ENCODE data around the gene PLXNA4. TPM values are rescaled to one million over a fixed set of nuclear protein-coding genes. Genes with fewer than 3 reads are reported as not detected.

Gene PLXNA4
- total and polyA plus RNA-seq, 4 donors: 0.04 to 1.1 (median 0.41) TPM

- Histone ChIP-seq H3K4me1 (ENCODE audit: control insufficient read depth in 4 of 4, insufficient read depth in 4 of 4, low read length in 3 of 4) (peaks cover 0 to 34% (median 17%) of the 10 kb centered on the region in 4 donors), H3K36me3 (ENCODE audit: control insufficient read depth in 4 of 4, insufficient read depth in 3 of 4, low read depth in 1 of 4, low read length in 3 of 4) (no peaks in the 10 kb centered on the region), H3K27ac (ENCODE audit: low read depth in 1 of 2, low read length in 2 of 2) (no peak overlapping the region), H3K27me3 (ENCODE audit: control insufficient read depth in 4 of 4, insufficient read depth in 4 of 4, low read length in 3 of 4) (no peaks in the 10 kb centered on the region), H3K9me3 (ENCODE audit: control insufficient read depth in 4 of 4, low read length in 3 of 4) (no peaks in the 10 kb centered on the region), H3K9ac (ENCODE audit: low read depth in 1 of 2, low read length in 2 of 2) (no peak overlapping the region), H3K4me3 (ENCODE audit: low read depth in 1 of 3, low read length in 3 of 3) (no peak overlapping the region)
- WGBS: 90% methylated on average over 8 of the region's 8 CpGs
- TF ChIP-seq FOXA2 (IDR thresholded peaks at IDR 0.05) (no peak), JUND (IDR thresholded peaks at IDR 0.05) (no peak), HNF4G (IDR thresholded peaks at IDR 0.05) (no peak), EGR1 (IDR thresholded peaks at IDR 0.05; ENCODE audit: low read depth in 2 of 2) (no peak), REST (IDR thresholded peaks at IDR 0.05) (no peak), ATF3 (IDR thresholded peaks at IDR 0.05) (no peak), HNF4A (conservative IDR thresholded peaks at IDR 0.05) (no peak), RAD21 (IDR thresholded peaks at IDR 0.05) (no peak), MAX (IDR thresholded peaks at IDR 0.05) (no peak), YY1 (IDR thresholded peaks at IDR 0.05) (no peak), FOXA1 (IDR thresholded peaks at IDR 0.05) (no peak), SP1 (IDR thresholded peaks at IDR 0.05) (no peak), GABPA (IDR thresholded peaks at IDR 0.05 in 1 of 2, conservative IDR thresholded peaks at IDR 0.05 in 1 of 2) (no peak)
- TF ChIP-seq, protein P1, sequence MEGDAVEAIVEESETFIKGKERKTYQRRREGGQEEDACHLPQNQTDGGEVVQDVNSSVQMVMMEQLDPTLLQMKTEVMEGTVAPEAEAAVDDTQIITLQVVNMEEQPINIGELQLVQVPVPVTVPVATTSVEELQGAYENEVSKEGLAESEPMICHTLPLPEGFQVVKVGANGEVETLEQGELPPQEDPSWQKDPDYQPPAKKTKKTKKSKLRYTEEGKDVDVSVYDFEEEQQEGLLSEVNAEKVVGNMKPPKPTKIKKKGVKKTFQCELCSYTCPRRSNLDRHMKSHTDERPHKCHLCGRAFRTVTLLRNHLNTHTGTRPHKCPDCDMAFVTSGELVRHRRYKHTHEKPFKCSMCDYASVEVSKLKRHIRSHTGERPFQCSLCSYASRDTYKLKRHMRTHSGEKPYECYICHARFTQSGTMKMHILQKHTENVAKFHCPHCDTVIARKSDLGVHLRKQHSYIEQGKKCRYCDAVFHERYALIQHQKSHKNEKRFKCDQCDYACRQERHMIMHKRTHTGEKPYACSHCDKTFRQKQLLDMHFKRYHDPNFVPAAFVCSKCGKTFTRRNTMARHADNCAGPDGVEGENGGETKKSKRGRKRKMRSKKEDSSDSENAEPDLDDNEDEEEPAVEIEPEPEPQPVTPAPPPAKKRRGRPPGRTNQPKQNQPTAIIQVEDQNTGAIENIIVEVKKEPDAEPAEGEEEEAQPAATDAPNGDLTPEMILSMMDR (IDR thresholded peaks at IDR 0.05; ENCODE audit: low read depth, low read length, missing input control): no peak
- TF ChIP-seq, protein P2, sequence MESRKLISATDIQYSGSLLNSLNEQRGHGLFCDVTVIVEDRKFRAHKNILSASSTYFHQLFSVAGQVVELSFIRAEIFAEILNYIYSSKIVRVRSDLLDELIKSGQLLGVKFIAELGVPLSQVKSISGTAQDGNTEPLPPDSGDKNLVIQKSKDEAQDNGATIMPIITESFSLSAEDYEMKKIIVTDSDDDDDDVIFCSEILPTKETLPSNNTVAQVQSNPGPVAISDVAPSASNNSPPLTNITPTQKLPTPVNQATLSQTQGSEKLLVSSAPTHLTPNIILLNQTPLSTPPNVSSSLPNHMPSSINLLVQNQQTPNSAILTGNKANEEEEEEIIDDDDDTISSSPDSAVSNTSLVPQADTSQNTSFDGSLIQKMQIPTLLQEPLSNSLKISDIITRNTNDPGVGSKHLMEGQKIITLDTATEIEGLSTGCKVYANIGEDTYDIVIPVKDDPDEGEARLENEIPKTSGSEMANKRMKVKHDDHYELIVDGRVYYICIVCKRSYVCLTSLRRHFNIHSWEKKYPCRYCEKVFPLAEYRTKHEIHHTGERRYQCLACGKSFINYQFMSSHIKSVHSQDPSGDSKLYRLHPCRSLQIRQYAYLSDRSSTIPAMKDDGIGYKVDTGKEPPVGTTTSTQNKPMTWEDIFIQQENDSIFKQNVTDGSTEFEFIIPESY (IDR thresholded peaks at IDR 0.05): no peak
- DNase-seq (ENCODE audit: low spot score): no peak
Observed at GRCh38 chr7:132402751-132403245, 173.5 kb downstream of the PLXNA4 start.

- Histone ChIP-seq H3K9me3 (ENCODE audit: control insufficient read depth in 4 of 4, low read length in 3 of 4) (no peaks in the 10 kb centered on the region), H3K27ac (ENCODE audit: low read depth in 1 of 2, low read length in 2 of 2) (no peak overlapping the region)
- WGBS: 95% methylated on average over 5 of the region's 5 CpGs
- TF ChIP-seq TAF1 (conservative IDR thresholded peaks at IDR 0.05) (no peak), RXRA (IDR thresholded peaks at IDR 0.05) (no peak), JUND (IDR thresholded peaks at IDR 0.05) (no peak), REST (IDR thresholded peaks at IDR 0.05) (no peak), GABPA (IDR thresholded peaks at IDR 0.05 in 1 of 2, conservative IDR thresholded peaks at IDR 0.05 in 1 of 2) (no peak)
- TF ChIP-seq, protein P1 (IDR thresholded peaks at IDR 0.05; ENCODE audit: low read depth, low read length, missing input control): no peak
Observed at GRCh38 chr7:132402096-132402495, 174.2 kb downstream of the PLXNA4 start.

More at GRCh38 chr7:132402096-132402495, 174.2 kb downstream of the PLXNA4 start:
- Histone ChIP-seq H3K9ac (ENCODE audit: low read depth in 1 of 2, low read length in 2 of 2) (no peak overlapping the region), H3K27me3 (ENCODE audit: control insufficient read depth in 4 of 4, insufficient read depth in 4 of 4, low read length in 3 of 4) (no peaks in the 10 kb centered on the region), H3K4me1 (ENCODE audit: control insufficient read depth in 4 of 4, insufficient read depth in 4 of 4, low read length in 3 of 4) (peaks cover 0 to 28% (median 16%) of the 10 kb centered on the region in 4 donors), H3K4me3 (ENCODE audit: low read depth in 1 of 3, low read length in 3 of 3) (no peak overlapping the region), H3K36me3 (ENCODE audit: control insufficient read depth in 4 of 4, insufficient read depth in 3 of 4, low read depth in 1 of 4, low read length in 3 of 4) (no peaks in the 10 kb centered on the region)
- DNase-seq (ENCODE audit: low spot score): no peak
